HEK293 (cell line): Measurements from ENCODE around the gene RAB6A.

Experiments
- CTCF ChIA-PET: fragments of 350-600 bp; formaldehyde crosslinking; extraction: SDS; loops from one replicate; lab custom pipeline; 2021; ENCODE audit warnings: antibody characterized with exemption; lab: Yijun Ruan, JAX
- POLR2A ChIA-PET: fragments of 300-600 bp; formaldehyde crosslinking; extraction: SDS; loops from one replicate; lab custom pipeline; 2020; ENCODE audit warnings: antibody characterized with exemption, inconsistent platforms; lab: Yijun Ruan, JAX
- H3K27ac ChIP-seq: fragments of 200-500 bp; sonication (Bioruptor generic); 2 replicates; pipeline ENCODE4 v1.5.1; 2014; ENCODE audit warnings: low read depth, low read length, control low read depth, inconsistent platforms; ENCODE audit errors: extremely low read depth
- H3K36me3 ChIP-seq, 2 experiments: fragments of 200-500 bp in 1 of 2; sonication (Bioruptor generic) in 1 of 2; 1 replicate in 1 of 2; 2 replicates in 1 of 2; pipeline ENCODE4 v1.5.1; 2014 to 2017; ENCODE audit warnings: inconsistent platforms in 2 of 2, low read length in 2 of 2; ENCODE audit not compliant: control insufficient read depth in 2 of 2, insufficient read depth in 1 of 2
- H3K4me1 ChIP-seq: fragments of 200-500 bp; sonication (Bioruptor generic); 2 replicates; pipeline ENCODE4 v1.5.1; 2014; ENCODE audit warnings: mild to moderate bottlenecking, low read length, inconsistent platforms; ENCODE audit not compliant: control insufficient read depth, insufficient read depth
- H3K4me3 ChIP-seq: 2 replicates; pipeline ENCODE4 v1.5.1; 2011; ENCODE audit warnings: low read depth, mild to moderate bottlenecking, control low read depth, low read length, moderate library complexity
- H3K9me3 ChIP-seq: fragments of 200-500 bp; sonication (Bioruptor generic); 2 replicates; pipeline ENCODE4 v1.5.1; 2014; ENCODE audit warnings: low read depth, low read length, inconsistent platforms; ENCODE audit not compliant: control insufficient read depth, insufficient read depth
- BCL6B ChIP-seq: fragments of 450-650 bp; formaldehyde crosslinking; IDR thresholded peaks from 2 replicates; pipeline ENCODE4 v1.5.1; 2017; ENCODE audit warnings: missing biosample characterization, missing genetic modification characterization
- GFI1B ChIP-seq: fragments of 450-650 bp; formaldehyde crosslinking; IDR thresholded peaks from 2 replicates; pipeline ENCODE4 v1.5.1; 2016; ENCODE audit warnings: missing biosample characterization, missing genetic modification characterization
- KLF1 ChIP-seq: fragments of 450-650 bp; formaldehyde crosslinking; IDR thresholded peaks from 2 replicates; pipeline ENCODE4 v1.5.1; 2016; ENCODE audit warnings: missing biosample characterization, missing genetic modification characterization
- KLF17 ChIP-seq: fragments of 450-650 bp; formaldehyde crosslinking; IDR thresholded peaks from 2 replicates; pipeline ENCODE4 v1.5.1; 2016; ENCODE audit warnings: missing biosample characterization, missing genetic modification characterization
- ZBTB48 ChIP-seq: fragments of 450-650 bp; formaldehyde crosslinking; IDR thresholded peaks from 2 replicates; pipeline ENCODE4 v1.5.1; 2016; ENCODE audit warnings: missing biosample characterization, missing genetic modification characterization
- ZNF10 ChIP-seq: fragments of 450-650 bp; formaldehyde crosslinking; IDR thresholded peaks from 2 replicates; pipeline ENCODE4 v1.5.1; 2017; ENCODE audit warnings: missing biosample characterization, missing genetic modification characterization
- ZNF138 ChIP-seq: fragments of 450-650 bp; formaldehyde crosslinking; IDR thresholded peaks from 2 replicates; pipeline ENCODE4 v1.5.1; 2016; ENCODE audit warnings: missing biosample characterization, missing genetic modification characterization, borderline replicate concordance
- ZNF148 ChIP-seq: fragments of 450-650 bp; formaldehyde crosslinking; IDR thresholded peaks from 2 replicates; pipeline ENCODE4 v1.5.0; 2017; ENCODE audit warnings: missing biosample characterization, missing genetic modification characterization, borderline replicate concordance
- ZNF18 ChIP-seq: fragments of 450-650 bp; formaldehyde crosslinking; IDR thresholded peaks from 2 replicates; pipeline ENCODE4 v1.5.1; 2016; ENCODE audit warnings: missing biosample characterization, missing genetic modification characterization
- ZNF324 ChIP-seq: fragments of 450-650 bp; formaldehyde crosslinking; IDR thresholded peaks from 2 replicates; pipeline ENCODE4 v1.5.1; 2016; ENCODE audit warnings: missing biosample characterization, missing genetic modification characterization
- ZNF335 ChIP-seq: fragments of 450-650 bp; formaldehyde crosslinking; conservative IDR thresholded peaks from 2 replicates; pipeline ENCODE4 v1.5.1; 2016; ENCODE audit warnings: missing biosample characterization, missing genetic modification characterization
- ZNF341 ChIP-seq: fragments of 450-650 bp; formaldehyde crosslinking; IDR thresholded peaks from 2 replicates; pipeline ENCODE4; 2016; ENCODE audit warnings: low read depth, missing biosample characterization, missing genetic modification characterization
- ZNF48 ChIP-seq: fragments of 450-650 bp; formaldehyde crosslinking; IDR thresholded peaks from 2 replicates; pipeline ENCODE4 v1.5.1; 2016; ENCODE audit warnings: missing biosample characterization, missing genetic modification characterization
- ZNF560 ChIP-seq: fragments of 450-650 bp; formaldehyde crosslinking; IDR thresholded peaks from 2 replicates; pipeline ENCODE4 v1.5.1; 2017; ENCODE audit warnings: missing biosample characterization, missing genetic modification characterization, borderline replicate concordance
- ZNF639 ChIP-seq: fragments of 450-650 bp; formaldehyde crosslinking; IDR thresholded peaks from 2 replicates; pipeline ENCODE4 v1.5.1; 2016; ENCODE audit warnings: missing biosample characterization, missing genetic modification characterization
- ZNF837 ChIP-seq: fragments of 450-650 bp; formaldehyde crosslinking; IDR thresholded peaks from 2 replicates; pipeline ENCODE4 v1.5.1; 2016; ENCODE audit warnings: missing biosample characterization, missing genetic modification characterization
- ZNF843 ChIP-seq: fragments of 450-650 bp; formaldehyde crosslinking; IDR thresholded peaks from 2 replicates; pipeline ENCODE4 v1.5.1; 2016; ENCODE audit warnings: missing biosample characterization, missing genetic modification characterization

The RAB6A gene

GRCh38 chr11:73747762-73748161 is 13.1 kb downstream of the RAB6A start:
- Histone ChIP-seq H3K27ac (no peak overlapping the region), H3K4me1 (no peaks in the 10 kb centered on the region), H3K36me3 (no peaks in the 10 kb centered on the region), H3K9me3 (no peaks in the 10 kb centered on the region), H3K4me3 (no peak overlapping the region)
- ChIA-PET CTCF (interaction anchor here (0.5 to 1.0 kb wide), 3 partner anchors 10 to 1910 kb away, joined by 3 to 5 read pairs (median 3); no protein-coding TSS in a partner anchor), POLR2A (no interaction called here)
- no peak for TF ChIP-seq ZNF341
- no peak for TF ChIP-seq KLF1 (tag by site-specific recombination)
- no peak for TF ChIP-seq ZNF10
- no peak for TF ChIP-seq GFI1B (tag by site-specific recombination)
- TF ChIP-seq ZNF335: no peak
- no peak for TF ChIP-seq ZNF560 (tag by site-specific recombination)
- no peak for TF ChIP-seq ZNF48 (tag by site-specific recombination)
- no peak for TF ChIP-seq ZNF843
- TF ChIP-seq ZBTB48 (tag by site-specific recombination): no peak
- no peak for TF ChIP-seq ZNF639 (tag by site-specific recombination)
- TF ChIP-seq ZNF138 (tag by site-specific recombination): no peak
- no peak for TF ChIP-seq ZNF324
- no peak for TF ChIP-seq BCL6B (tag by site-specific recombination)
- no peak for TF ChIP-seq ZNF148
- no peak for TF ChIP-seq ZNF18 (tag by site-specific recombination)
- TF ChIP-seq KLF17 (tag by site-specific recombination): no peak

- Histone ChIP-seq H3K27ac (no peak overlapping the region), H3K4me3 (no peak overlapping the region), H3K36me3 (no peaks in the 10 kb centered on the region), H3K9me3 (no peaks in the 10 kb centered on the region), H3K4me1 (no peaks in the 10 kb centered on the region)
- POLR2A ChIA-PET: interaction anchor here (0.6 to 1.6 kb wide), 2 partner anchors 14 to 43 kb away, joined by 4 to 8 read pairs; partner anchors contain the start of gene RAB6A
- CTCF ChIA-PET: interaction anchor here (0.5 to 0.7 kb wide), 2 partner anchors 14 to 704 kb away, joined by 3 read pairs; no protein-coding TSS in a partner anchor
- TF ChIP-seq ZNF837 (tag by site-specific recombination): no peak
These were observed 14.2 kb downstream of the RAB6A start for GRCh38 chr11:73746701-73747100.
